Neural progenitor cell (in vitro differentiated cells): ENCODE data around the gene PRRC1. TPM values are rescaled to one million over a fixed set of nuclear protein-coding genes. Genes with fewer than 3 reads are reported as not detected.

Experiments
- DNase-seq: peaks from one replicate; pipeline ENCODE4 v3.0.0-alpha.2; 2016; ENCODE audit warnings: low spot score
- H2AFZ ChIP-seq: fragments of 200-600 bp; sonication (generic); replicated peaks from 2 replicates; pipeline ENCODE4 v1.6.1; 2016; ENCODE audit warnings: antibody characterized with exemption
- H3F3A ChIP-seq: fragments of 200-600 bp; sonication (generic); 2 replicates; pipeline ENCODE4 v1.6.1; 2016; ENCODE audit warnings: antibody characterized with exemption, low read depth
- H3K27ac ChIP-seq: fragments of 200-600 bp; sonication (generic); 2 replicates; pipeline ENCODE4 v1.5.1; 2016; ENCODE audit warnings: mild to moderate bottlenecking
- H3K27me3 ChIP-seq: fragments of 200-600 bp; sonication (generic); 2 replicates; pipeline ENCODE4 v1.6.1; 2016; ENCODE audit warnings: mild to moderate bottlenecking, moderate library complexity
- H3K36me3 ChIP-seq: fragments of 200-600 bp; sonication (generic); 2 replicates; pipeline ENCODE4 v1.5.1; 2016
- H3K4me1 ChIP-seq: fragments of 200-600 bp; sonication (generic); 2 replicates; pipeline ENCODE4 v1.6.1; 2016; ENCODE audit warnings: mixed run types
- H3K4me2 ChIP-seq: fragments of 200-600 bp; sonication (generic); 2 replicates; pipeline ENCODE4 v1.6.1; 2016
- H3K4me3 ChIP-seq: fragments of 200-600 bp; sonication (generic); 2 replicates; pipeline ENCODE4 v1.5.1; 2016
- H3K79me2 ChIP-seq: fragments of 200-600 bp; sonication (generic); 2 replicates; pipeline ENCODE4 v1.6.1; 2016; ENCODE audit warnings: low read depth
- H3K9ac ChIP-seq: fragments of 200-600 bp; sonication (generic); 2 replicates; pipeline ENCODE4 v1.6.1; 2016
- H3K9me3 ChIP-seq: fragments of 200-600 bp; sonication (generic); 2 replicates; pipeline ENCODE4 v1.5.1; 2016; ENCODE audit warnings: low read depth
- H4K20me1 ChIP-seq: fragments of 200-600 bp; sonication (generic); 2 replicates; pipeline ENCODE4 v1.6.1; 2016; ENCODE audit warnings: low read depth
- H3K27ac Mint-ChIP-seq: 3 replicates; pipeline ENCODE4 v1.8.0; 2021; ENCODE audit warnings: mixed read lengths
- H3K27me3 Mint-ChIP-seq: 2 replicates; pipeline ENCODE4 v1.8.0; 2022; ENCODE audit warnings: low read depth, mild to moderate bottlenecking, inconsistent platforms, moderate library complexity, mixed read lengths; ENCODE audit not compliant: insufficient read depth
- H3K36me3 Mint-ChIP-seq: 3 replicates; pipeline ENCODE4 v1.8.0; 2021; ENCODE audit warnings: mixed read lengths
- H3K4me1 Mint-ChIP-seq: 3 replicates; pipeline ENCODE4 v1.8.0; 2021; ENCODE audit warnings: mixed read lengths
- H3K4me3 Mint-ChIP-seq: 3 replicates; pipeline ENCODE4 v1.8.0; 2021; ENCODE audit warnings: mild to moderate bottlenecking, moderate library complexity, mixed read lengths
- H3K9me3 Mint-ChIP-seq: 3 replicates; pipeline ENCODE4 v1.8.0; 2020; ENCODE audit warnings: mixed read lengths
- EZH2 ChIP-seq: fragments of 200-600 bp; sonication (generic); IDR thresholded peaks from 2 replicates; pipeline ENCODE4 v1.6.1; 2017; ENCODE audit warnings: antibody characterized with exemption, mild to moderate bottlenecking, moderate library complexity
- EZH2phosphoT487 ChIP-seq: fragments of 200-600 bp; sonication (generic); IDR thresholded peaks from 2 replicates; pipeline ENCODE4 v1.6.1; 2017; ENCODE audit warnings: antibody characterized with exemption
- total RNA-seq: library from RNA; depleted of rRNA; stranded (reverse); fragments of >200 nt; gene quantifications from 2 replicates; pipeline ENCODE4 v1.2.3, GENCODE V29; 2015; ENCODE audit warnings: low replicate concordance
- TF ChIP-seq, protein P1 (sequence below): fragments of 200-600 bp; sonication (generic); IDR thresholded peaks from 2 replicates; pipeline ENCODE4 v1.5.1; 2017; ENCODE audit warnings: antibody characterized with exemption, mild to moderate bottlenecking

Gene PRRC1
- total RNA-seq, 1 donor from 2014 or later = 58.9 TPM

DNA sequence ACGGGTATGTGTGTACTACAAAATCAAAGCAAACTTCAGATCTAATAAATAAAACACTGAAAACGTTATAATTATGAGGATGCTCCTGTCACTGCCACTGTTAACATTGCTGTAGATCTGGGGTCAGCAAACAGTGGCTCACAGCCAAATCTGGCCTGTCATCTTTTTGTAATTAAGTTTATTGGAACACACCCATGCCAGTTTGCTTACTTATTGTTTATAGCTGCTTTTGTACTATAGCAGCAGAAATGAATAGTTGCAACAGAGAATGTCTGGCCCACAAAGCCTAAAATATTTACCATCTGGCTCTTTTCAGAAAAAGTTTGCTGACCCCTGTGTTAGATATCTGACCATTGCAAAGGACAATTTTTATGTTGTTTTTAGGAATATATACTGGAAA is 32.1 kb downstream of the PRRC1 start:
- H3K27me3 ChIP-seq = no peaks in the 10 kb centered on the region
- H3K4me1 Mint-ChIP-seq = peaks cover 5% of the 10 kb centered on the region
- H3F3A ChIP-seq = no peaks in the 10 kb centered on the region
- peaks cover 20% of the 10 kb centered on the region for H3K79me2 ChIP-seq
- H3K36me3 Mint-ChIP-seq = peaks cover 37% of the 10 kb centered on the region
- peaks cover 7% of the 10 kb centered on the region for H3K36me3 ChIP-seq
- TF ChIP-seq EZH2 (no peak), EZH2phosphoT487 (no peak)
- TF ChIP-seq, protein P1, sequence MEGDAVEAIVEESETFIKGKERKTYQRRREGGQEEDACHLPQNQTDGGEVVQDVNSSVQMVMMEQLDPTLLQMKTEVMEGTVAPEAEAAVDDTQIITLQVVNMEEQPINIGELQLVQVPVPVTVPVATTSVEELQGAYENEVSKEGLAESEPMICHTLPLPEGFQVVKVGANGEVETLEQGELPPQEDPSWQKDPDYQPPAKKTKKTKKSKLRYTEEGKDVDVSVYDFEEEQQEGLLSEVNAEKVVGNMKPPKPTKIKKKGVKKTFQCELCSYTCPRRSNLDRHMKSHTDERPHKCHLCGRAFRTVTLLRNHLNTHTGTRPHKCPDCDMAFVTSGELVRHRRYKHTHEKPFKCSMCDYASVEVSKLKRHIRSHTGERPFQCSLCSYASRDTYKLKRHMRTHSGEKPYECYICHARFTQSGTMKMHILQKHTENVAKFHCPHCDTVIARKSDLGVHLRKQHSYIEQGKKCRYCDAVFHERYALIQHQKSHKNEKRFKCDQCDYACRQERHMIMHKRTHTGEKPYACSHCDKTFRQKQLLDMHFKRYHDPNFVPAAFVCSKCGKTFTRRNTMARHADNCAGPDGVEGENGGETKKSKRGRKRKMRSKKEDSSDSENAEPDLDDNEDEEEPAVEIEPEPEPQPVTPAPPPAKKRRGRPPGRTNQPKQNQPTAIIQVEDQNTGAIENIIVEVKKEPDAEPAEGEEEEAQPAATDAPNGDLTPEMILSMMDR = no peak
- H3K9me3 Mint-ChIP-seq = peaks cover 11% of the 10 kb centered on the region
- no peak overlapping the region for H3K27ac ChIP-seq
- no peaks in the 10 kb centered on the region for H3K9me3 ChIP-seq
- no peaks in the 10 kb centered on the region for H4K20me1 ChIP-seq
- H3K9ac ChIP-seq = no peak overlapping the region
- no peak overlapping the region for H2AFZ ChIP-seq
- H3K27ac Mint-ChIP-seq = no peak overlapping the region
- no peak overlapping the region for H3K4me3 Mint-ChIP-seq
- no peaks in the 10 kb centered on the region for H3K4me1 ChIP-seq
- H3K4me2 ChIP-seq = no peak overlapping the region
- no peaks in the 10 kb centered on the region for H3K27me3 Mint-ChIP-seq
- H3K4me3 ChIP-seq = no peak overlapping the region
- no peak for DNase-seq

DNA sequence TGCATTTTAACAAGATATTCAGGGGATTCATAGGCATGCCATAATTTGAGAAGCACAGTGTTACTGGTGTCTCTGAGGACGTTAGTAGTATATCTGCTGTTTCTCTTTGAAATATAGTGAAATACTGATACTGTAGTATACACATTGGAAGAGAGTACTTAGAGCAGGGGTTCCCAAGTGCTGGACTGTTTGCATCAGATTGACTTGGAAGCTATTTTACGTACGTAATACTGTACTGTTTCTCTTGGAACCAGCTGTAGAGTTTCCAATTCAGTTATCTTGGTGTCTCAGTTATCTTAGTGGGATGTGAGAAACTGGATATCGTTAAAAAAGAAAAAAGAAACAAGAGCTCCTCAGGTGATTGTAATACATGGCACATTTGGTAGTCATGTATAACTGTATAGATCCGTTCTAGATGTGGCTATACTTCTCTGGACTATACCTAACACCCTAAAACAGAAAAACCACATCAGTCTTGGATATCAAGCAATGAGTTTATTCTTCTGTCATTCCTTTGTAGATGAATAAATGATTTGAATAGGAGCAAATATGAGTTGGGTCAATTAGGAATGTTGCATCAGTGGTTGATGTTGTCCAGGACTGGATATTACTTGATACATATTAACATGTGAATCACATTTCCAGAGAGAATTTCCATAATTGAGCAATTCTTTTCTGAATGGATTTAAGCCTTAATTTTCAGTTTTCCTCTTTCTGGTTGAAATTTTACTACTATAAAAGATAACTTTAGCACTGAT is 33.4 kb downstream of the PRRC1 start:
- Mint-ChIP-seq H3K27me3 (no peaks in the 10 kb centered on the region), H3K9me3 (peaks cover 5% of the 10 kb centered on the region), H3K4me3 (no peak overlapping the region), H3K27ac (no peak overlapping the region), H3K4me1 (peaks cover 5% of the 10 kb centered on the region), H3K36me3 (peaks cover 32% of the 10 kb centered on the region)
- Histone ChIP-seq H3F3A (no peaks in the 10 kb centered on the region), H3K27ac (no peak overlapping the region), H3K9me3 (no peaks in the 10 kb centered on the region), H3K27me3 (no peaks in the 10 kb centered on the region), H3K4me1 (no peaks in the 10 kb centered on the region), H3K36me3 (peaks cover 7% of the 10 kb centered on the region), H2AFZ (no peak overlapping the region), H3K9ac (no peak overlapping the region), H3K4me3 (no peak overlapping the region), H3K4me2 (no peak overlapping the region), H3K79me2 (peaks cover 15% of the 10 kb centered on the region), H4K20me1 (no peaks in the 10 kb centered on the region)
- DNase-seq = no peak
- TF ChIP-seq, protein P1 = no peak
- TF ChIP-seq EZH2phosphoT487 (no peak), EZH2 (no peak)

DNA sequence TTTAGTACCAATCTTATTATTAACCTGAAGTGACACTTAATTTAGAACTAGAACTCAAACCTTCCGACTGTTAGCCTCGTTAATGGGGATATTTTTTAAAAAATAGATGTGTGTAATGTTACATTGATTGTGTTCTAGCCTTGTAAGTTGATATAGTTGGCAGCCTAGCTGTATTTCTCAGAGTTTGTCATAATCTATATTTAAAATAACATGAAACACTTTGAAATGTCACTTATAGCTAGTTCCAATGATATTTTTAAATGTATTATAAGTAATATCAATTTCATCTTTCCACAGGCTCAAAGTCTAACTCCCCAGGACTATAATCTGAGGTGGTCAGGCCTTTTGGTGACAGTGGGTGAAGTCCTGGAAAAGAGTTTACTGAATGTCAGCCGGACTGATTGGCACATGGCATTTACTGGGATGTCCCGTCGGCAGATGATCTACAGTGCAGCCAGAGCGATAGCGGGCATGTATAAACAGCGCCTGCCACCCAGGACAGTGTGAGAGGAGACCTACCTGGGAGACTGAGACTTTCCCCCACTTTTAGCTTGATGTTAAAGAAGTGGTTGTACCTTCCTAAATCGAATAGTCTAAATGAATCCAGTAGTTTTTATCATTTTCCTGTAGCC is 34.1 kb downstream of the PRRC1 start:
- Histone ChIP-seq H3K9ac (no peak overlapping the region), H3K27ac (no peak overlapping the region), H3K4me3 (no peak overlapping the region), H2AFZ (no peak overlapping the region), H3K9me3 (no peaks in the 10 kb centered on the region), H4K20me1 (no peaks in the 10 kb centered on the region), H3K79me2 (peaks cover 8% of the 10 kb centered on the region), H3K27me3 (no peaks in the 10 kb centered on the region), H3K36me3 (peaks cover 7% of the 10 kb centered on the region), H3K4me1 (no peaks in the 10 kb centered on the region), H3K4me2 (no peak overlapping the region), H3F3A (no peaks in the 10 kb centered on the region)
- Mint-ChIP-seq H3K4me3 (no peak overlapping the region), H3K36me3 (peaks cover 25% of the 10 kb centered on the region), H3K27ac (no peak overlapping the region), H3K4me1 (peaks cover 5% of the 10 kb centered on the region), H3K9me3 (no peaks in the 10 kb centered on the region), H3K27me3 (no peaks in the 10 kb centered on the region)
- DNase-seq = no peak
- TF ChIP-seq EZH2phosphoT487 (no peak), EZH2 (no peak)
- TF ChIP-seq, protein P1 = no peak
